Left colon (tissue), 2 donors: ENCODE data around the gene SLITRK5. TPM values are rescaled to one million over a fixed set of nuclear protein-coding genes. Genes with fewer than 3 reads are reported as not detected.

ENCODE experiments used
- ATAC-seq: fragments of 200-7000 bp; cut with Tn5 transposase; one replicate; pipeline ENCODE4 v1.9.1; 2020; ENCODE audit warnings: mild to moderate bottlenecking, moderate library complexity
- DNase-seq, 2 donors: peaks; one replicate each; pipeline ENCODE4 v3.0.0-alpha.2; 2020
- intact Hi-C, 2 donors: fragments of 100-400 bp; cut with DNase I in 1 of 2; cut with micrococcal nuclease in 1 of 2; formaldehyde crosslinking; loops; one replicate each; pipeline versions ENCODE4 v1.11.2 to v1.14.0; 2022; cut with DNase I, micrococcal nuclease
- long read RNA-seq: library from polyadenylated mRNA; unstranded; transcript quantifications from one replicate; pipeline ENCODE4 v2.0.0, GENCODE V29; 2021
- total RNA-seq, 2 donors: library from RNA; stranded (reverse); fragmentation: NEBNext Ultra II Directional; extraction: Animal tissue kit (Norgen Biotek cat#: 25700); gene quantifications; one replicate each; pipeline ENCODE4 v1.2.1, GENCODE V29; 2021
- donor health status: DM: no; HTN: no; CAD: no.
- donor health status: DM: yes; HTN: yes; CAD: no.

The SLITRK5 gene, protein sequence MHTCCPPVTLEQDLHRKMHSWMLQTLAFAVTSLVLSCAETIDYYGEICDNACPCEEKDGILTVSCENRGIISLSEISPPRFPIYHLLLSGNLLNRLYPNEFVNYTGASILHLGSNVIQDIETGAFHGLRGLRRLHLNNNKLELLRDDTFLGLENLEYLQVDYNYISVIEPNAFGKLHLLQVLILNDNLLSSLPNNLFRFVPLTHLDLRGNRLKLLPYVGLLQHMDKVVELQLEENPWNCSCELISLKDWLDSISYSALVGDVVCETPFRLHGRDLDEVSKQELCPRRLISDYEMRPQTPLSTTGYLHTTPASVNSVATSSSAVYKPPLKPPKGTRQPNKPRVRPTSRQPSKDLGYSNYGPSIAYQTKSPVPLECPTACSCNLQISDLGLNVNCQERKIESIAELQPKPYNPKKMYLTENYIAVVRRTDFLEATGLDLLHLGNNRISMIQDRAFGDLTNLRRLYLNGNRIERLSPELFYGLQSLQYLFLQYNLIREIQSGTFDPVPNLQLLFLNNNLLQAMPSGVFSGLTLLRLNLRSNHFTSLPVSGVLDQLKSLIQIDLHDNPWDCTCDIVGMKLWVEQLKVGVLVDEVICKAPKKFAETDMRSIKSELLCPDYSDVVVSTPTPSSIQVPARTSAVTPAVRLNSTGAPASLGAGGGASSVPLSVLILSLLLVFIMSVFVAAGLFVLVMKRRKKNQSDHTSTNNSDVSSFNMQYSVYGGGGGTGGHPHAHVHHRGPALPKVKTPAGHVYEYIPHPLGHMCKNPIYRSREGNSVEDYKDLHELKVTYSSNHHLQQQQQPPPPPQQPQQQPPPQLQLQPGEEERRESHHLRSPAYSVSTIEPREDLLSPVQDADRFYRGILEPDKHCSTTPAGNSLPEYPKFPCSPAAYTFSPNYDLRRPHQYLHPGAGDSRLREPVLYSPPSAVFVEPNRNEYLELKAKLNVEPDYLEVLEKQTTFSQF
- total RNA-seq, result under 1 TPM; 0.17 to 0.24 TPM
- long read RNA-seq, result 0 reads

DNA sequence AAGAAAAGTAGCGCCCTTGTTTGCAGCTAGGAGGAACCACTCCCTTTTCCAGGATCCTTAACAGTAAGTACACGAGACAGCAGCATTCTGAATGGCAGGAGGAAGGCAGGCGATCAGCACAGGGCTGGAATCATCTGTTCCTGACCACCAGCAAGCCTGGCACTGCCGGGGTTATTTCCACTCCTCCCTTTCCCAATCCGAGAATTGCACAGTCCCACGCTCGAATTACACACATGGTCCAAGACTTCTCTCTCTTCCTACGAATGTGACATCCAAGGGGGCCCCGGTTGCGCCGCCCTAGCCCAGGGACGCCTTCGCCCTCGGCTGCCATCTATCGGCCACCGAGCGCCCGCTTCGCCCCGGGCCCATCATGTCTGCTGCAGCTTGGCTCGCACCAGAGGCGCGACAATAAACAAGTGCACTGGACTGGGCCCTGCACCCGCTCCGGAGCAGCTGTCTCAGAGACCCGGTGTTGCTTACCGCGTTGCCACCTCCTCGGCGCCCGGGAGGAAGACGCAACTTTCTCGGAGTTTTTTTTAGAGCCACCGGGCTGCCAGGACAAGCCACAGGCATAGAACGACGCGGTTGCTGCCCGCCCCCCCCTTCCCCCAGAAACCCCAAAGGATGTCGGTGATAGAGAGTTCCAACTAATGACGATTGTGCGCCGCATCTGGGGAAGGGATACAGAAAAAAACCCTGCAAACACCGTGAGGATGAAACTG, at the start of gene SLITRK5:
Gene SLITRK5 (plus strand): TSS at position 341 of the 722 bp plus-strand sequence. CDS start 4,018 bp downstream, outside the sequence.
- ATAC-seq, result peak; percentile 95
- DNase-seq, result peak; percentile 60 to 79
- intact Hi-C loops, result no loop called here

DNA sequence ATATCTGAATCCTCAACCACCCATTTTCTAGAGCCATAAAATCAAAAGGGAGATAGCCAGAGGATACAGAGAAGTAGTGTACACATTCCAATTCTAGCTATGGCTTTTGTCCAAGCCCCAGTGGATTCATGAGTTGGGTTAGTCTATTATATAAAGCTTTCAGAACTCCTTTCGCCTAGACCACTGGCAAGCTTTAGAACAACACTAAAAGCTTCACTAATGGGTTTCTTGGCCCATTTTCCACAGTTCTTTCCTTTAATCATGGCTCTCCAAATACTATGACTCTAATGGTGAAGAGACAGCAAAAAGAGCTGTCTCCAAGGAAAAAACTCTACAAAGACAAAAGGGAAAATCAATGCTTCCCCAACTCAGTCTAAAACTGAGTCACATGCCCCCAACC, 48.2 kb upstream of the SLITRK5 start:
- DNase-seq, result no peak
- ATAC-seq, result no peak

DNA sequence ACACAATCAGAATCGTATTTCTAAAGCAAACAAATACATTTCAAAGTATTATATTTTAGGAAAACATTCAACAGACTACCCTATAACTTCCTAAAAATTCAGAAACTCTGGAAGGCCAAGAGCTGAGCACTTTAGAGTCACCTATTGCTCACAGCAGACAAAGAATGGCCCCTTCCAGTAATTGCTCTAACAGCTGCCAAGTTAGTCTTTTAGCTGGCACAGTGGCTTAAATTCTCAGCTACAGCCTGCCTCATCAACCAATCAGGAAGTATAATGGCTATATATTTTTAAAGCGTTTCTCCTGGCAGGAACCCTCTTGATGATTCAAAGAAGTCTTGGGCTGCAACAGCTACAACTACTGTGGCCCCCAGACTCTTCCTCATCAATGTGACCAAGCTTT, 14.9 kb upstream of the SLITRK5 start:
- intact Hi-C loops, result no loop called here
- no peak for ATAC-seq
- no peak for DNase-seq

More for the DNA sequence above, 48.2 kb upstream of the SLITRK5 start:
- intact Hi-C loops, result no loop called here

DNA sequence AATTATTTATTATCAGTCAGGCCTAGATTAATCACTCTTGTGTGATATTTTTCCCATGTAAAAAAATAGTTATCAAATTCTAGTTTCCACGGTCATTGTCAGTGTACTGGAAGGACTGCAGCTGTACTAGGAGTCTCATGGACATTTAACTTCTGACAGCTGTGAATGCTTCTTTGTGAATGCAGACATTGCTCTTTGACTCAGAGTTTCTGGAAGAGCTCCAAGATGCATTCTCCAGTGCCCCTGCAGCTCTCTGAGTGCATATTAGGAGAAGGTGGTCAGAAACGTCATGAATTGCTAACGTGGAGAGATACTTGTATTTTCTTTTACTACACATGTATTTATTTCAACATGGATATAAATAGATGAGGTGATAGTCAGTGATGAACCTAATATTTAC, 9.7 kb upstream of the SLITRK5 start:
- ATAC-seq, result no peak
- intact Hi-C loops, result no loop called here
- DNase-seq, result no peak

DNA sequence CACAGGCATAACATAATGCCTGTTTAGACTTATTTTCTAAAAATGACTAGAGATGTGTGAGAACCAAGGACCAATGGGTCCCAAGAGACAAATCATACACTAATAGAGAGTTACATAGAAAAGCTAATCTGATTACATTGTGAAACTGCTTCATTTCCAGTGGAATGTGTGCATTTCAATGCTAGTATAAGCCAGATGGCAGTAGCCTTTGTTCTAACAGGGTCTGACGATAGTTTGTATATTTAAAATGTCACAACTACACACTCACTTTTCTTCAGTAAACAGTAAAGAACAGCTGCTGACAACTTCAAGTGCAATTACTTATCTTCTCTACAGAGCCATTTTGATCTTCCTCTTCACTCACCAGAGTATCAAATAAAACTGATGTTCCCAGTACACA, 4.3 kb upstream of the SLITRK5 start:
- no peak for ATAC-seq
- DNase-seq, result no peak
- intact Hi-C loops, result no loop called here

DNA sequence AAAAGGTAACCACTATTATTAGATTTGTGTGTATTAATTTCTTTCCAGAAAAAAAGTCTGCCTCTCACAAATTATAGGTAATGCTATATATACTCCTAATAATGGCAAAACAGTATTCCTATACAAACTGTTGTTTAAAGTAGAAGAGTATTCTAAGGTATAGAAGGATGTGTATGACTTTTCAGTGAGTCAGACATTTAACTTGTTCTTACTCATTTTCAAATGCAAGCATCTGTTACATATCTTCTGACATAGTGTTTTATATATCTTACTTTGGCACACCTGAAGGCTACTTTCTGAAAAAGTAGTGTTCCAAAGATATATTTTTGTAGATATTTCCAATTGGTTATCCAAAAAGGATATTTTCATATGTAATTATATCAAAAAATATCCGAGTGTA, 3.5 kb upstream of the SLITRK5 start:
- intact Hi-C loops, result no loop called here
- no peak for DNase-seq
- ATAC-seq, result no peak

DNA sequence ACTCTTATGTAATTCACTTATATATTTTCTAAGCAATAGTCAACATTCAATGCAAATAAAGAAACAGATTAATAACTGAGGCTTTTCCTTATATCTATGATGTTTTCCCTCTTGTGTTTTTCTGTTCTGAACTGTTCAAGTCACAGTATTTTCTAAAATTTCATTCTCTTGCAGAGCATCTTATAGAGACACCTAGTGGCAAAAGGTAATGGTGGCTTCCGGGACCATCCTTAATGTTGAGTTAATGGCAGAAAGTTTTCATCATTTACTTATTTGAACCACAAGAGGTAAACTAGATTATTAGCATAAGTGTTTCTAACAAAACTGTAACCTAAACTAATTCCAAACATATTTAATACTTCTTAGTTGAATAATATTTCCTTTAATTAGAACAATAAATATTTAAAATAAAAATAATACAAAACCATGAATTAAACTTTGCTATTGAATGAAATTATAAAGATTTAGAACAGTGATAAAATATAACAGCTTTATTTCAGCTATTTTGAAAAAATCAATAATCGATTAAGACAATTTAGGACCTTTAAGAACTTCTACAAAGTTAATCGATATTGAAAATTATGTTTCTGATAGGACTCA, 1.7 kb upstream of the SLITRK5 start:
- intact Hi-C loops, result no loop called here
- DNase-seq, result no peak
- no peak for ATAC-seq

DNA sequence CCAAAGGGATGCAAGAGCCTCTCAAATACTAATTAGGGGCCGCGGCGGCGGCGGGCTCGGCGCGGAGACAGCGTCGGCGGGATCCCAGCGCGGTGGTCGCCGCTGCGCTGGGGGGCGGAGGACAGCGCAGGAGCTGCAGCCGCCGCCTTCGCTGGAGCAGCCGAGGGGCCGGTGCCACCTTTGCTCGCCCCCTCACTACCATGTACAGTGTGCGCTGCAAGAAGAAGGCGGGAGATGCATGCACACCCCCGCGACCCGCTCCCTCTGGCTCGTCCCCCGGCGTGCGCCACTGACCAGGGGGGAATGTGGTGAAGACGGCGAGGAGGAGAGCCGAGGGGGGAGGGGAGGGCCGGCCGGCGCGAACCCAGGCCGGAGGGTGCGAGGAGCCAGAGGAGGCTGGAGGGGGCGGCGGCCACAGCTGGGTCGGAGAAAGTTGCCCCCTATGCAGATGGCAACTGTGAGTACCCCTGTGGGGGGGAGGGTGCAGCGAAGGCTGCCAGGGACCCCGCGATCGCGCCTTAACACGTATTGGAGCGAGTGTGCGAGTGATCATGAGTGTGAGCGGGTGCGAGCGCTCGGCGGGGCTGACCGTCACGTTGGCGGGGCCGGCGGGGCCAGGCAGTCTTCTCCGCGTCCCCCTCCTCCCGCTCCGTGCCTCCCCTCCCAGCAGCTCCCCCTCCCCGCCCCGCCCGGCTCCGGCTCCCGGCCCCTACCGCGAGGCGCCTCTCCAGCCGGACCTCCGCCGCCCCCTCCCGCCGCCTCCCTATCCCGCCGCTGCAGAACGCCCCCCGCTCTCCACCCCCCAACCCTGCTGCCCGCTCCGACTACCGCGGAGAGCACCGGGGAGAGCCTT, 808 bp downstream of the SLITRK5 start:
- DNase-seq, result peak in 1 of 2 donors; percentile 24
- peak; percentile 13 for ATAC-seq
- intact Hi-C loops, result no loop called here

DNA sequence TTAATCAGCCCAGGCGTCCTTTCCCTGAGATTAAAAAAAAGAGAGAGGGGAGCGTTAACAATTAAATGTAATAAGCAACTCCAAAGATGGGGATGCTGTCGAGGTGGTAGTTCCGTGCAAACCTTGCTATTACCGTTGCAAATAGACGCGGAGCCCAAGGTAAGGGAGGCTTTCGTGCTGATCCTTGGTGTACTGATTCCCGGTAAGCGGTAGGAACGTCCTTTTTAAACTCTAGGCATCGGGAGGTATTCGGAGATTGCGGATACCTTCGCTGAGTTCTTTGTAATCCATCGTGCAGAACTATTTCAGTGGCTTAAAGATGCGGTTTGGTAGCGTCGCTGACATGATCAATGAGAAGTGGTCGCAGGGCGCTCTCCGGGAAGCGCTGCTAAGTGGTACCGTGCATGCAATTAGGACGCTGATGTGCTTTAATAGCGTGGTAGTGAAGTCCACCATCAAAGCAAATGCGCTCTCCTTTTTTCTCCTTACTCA, 3.1 kb downstream of the SLITRK5 start:
- intact Hi-C loops, result no loop called here
- ATAC-seq (no peak), DNase-seq (no peak)

DNA sequence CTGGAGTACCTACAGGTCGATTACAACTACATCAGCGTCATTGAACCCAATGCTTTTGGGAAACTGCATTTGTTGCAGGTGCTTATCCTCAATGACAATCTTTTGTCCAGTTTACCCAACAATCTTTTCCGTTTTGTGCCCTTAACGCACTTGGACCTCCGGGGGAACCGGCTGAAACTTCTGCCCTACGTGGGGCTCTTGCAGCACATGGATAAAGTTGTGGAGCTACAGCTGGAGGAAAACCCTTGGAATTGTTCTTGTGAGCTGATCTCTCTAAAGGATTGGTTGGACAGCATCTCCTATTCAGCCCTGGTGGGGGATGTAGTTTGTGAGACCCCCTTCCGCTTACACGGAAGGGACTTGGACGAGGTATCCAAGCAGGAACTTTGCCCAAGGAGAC, 4.7 kb downstream of the SLITRK5 start:
- intact Hi-C loops, result no loop called here
- DNase-seq (no peak), ATAC-seq (no peak)

DNA sequence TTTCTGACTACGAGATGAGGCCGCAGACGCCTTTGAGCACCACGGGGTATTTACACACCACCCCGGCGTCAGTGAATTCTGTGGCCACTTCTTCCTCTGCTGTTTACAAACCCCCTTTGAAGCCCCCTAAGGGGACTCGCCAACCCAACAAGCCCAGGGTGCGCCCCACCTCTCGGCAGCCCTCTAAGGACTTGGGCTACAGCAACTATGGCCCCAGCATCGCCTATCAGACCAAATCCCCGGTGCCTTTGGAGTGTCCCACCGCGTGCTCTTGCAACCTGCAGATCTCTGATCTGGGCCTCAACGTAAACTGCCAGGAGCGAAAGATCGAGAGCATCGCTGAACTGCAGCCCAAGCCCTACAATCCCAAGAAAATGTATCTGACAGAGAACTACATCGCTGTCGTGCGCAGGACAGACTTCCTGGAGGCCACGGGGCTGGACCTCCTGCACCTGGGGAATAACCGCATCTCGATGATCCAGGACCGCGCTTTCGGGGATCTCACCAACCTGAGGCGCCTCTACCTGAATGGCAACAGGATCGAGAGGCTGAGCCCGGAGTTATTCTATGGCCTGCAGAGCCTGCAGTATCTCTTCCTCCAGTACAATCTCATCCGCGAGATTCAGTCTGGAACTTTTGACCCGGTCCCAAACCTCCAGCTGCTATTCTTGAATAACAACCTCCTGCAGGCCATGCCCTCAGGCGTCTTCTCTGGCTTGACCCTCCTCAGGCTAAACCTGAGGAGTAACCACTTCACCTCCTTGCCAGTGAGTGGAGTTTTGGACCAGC, 5.3 kb downstream of the SLITRK5 start:
- DNase-seq, result no peak
- ATAC-seq, result no peak
- intact Hi-C loops, result no loop called here

DNA sequence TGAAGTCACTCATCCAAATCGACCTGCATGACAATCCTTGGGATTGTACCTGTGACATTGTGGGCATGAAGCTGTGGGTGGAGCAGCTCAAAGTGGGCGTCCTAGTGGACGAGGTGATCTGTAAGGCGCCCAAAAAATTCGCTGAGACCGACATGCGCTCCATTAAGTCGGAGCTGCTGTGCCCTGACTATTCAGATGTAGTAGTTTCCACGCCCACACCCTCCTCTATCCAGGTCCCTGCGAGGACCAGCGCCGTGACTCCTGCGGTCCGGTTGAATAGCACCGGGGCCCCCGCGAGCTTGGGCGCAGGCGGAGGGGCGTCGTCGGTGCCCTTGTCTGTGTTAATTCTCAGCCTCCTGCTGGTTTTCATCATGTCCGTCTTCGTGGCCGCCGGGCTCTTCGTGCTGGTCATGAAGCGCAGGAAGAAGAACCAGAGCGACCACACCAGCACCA, 5.9 kb downstream of the SLITRK5 start:
- DNase-seq, result no peak
- no peak for ATAC-seq

DNA sequence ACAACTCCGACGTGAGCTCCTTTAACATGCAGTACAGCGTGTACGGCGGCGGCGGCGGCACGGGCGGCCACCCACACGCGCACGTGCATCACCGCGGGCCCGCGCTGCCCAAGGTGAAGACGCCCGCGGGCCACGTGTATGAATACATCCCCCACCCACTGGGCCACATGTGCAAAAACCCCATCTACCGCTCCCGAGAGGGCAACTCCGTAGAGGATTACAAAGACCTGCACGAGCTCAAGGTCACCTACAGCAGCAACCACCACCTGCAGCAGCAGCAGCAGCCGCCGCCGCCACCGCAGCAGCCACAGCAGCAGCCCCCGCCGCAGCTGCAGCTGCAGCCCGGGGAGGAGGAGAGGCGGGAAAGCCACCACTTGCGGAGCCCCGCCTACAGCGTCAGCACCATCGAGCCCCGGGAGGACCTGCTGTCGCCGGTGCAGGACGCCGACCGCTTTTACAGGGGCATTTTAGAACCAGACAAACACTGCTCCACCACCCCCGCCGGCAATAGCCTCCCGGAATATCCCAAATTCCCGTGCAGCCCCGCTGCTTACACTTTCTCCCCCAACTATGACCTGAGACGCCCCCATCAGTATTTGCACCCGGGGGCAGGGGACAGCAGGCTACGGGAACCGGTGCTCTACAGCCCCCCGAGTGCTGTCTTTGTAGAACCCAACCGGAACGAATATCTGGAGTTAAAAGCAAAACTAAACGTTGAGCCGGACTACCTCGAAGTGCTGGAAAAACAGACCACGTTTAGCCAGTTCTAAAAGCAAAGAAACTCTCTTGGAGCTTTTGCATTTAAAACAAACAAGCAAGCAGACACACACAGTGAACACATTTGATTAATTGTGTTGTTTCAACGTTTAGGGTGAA, 6.6 kb downstream of the SLITRK5 start:
- peak; percentile 67 for ATAC-seq
- peak in 1 of 2 donors; percentile 25 for DNase-seq
- intact Hi-C loops, result no loop called here

More for the DNA sequence above, 5.9 kb downstream of the SLITRK5 start:
- intact Hi-C loops, result no loop called here

DNA sequence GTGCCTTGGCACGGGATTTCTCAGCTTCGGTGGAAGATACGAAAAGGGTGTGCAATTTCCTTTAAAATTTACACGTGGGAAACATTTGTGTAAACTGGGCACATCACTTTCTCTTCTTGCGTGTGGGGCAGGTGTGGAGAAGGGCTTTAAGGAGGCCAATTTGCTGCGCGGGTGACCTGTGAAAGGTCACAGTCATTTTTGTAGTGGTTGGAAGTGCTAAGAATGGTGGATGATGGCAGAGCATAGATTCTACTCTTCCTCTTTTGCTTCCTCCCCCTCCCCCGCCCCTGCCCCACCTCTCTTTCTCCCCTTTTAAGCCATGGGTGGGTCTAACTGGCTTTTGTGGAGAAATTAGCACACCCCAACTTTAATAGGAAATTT, 7.2 kb downstream of the SLITRK5 start:
- intact Hi-C loops, result no loop called here
- ATAC-seq (no peak), DNase-seq (no peak)

DNA sequence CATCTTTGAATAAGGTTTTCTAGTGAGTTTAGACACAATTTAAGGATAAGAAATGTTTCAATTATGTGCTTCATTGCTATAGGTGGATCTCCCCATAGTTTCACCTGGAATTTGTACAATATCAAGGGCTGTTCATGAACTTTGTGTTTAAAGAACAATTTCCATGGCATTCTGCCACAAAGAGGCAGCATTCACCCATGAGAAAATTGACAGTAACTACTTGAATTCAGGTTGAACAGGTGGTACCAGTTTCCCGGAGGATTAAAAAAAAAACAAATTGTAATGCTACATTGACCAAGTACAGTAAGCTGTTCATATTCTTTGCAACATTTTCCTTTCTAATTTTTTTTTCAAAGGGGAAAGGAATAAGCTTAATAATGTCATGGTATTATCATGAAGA, 9.1 kb downstream of the SLITRK5 start:
- no peak for DNase-seq
- peak; percentile 42 for ATAC-seq
- intact Hi-C loops, result no loop called here
